Bronchial epithelial cell (primary cell): ENCODE results near the gene GNAL. TPM values are rescaled to one million over a fixed set of nuclear protein-coding genes. Genes with fewer than 3 reads are reported as not detected.

Source experiments
- DNase-seq: peaks from one replicate; pipeline ENCODE4 v3.0.0-alpha.2; 2010; ENCODE audit warnings: low read depth
- FAIRE-seq: peaks from 2 replicates; lab custom pipeline; 2011; peaks lifted over from hg19 to GRCh38; lab: Jason Lieb, UNC
- H3K27me3 ChIP-seq: 2 replicates; pipeline ENCODE4 v1.5.1; 2011; ENCODE audit warnings: low read length; ENCODE audit not compliant: control insufficient read depth, insufficient read depth
- H3K36me3 ChIP-seq: 2 replicates; pipeline ENCODE4 v1.5.1; 2011; ENCODE audit warnings: low read length; ENCODE audit not compliant: control insufficient read depth, insufficient read depth
- H3K4me3 ChIP-seq: 2 replicates; pipeline ENCODE4 v1.5.1; 2011; ENCODE audit warnings: mild to moderate bottlenecking, low read depth, low read length, control low read depth
- total RNA-seq: library from RNA; depleted of rRNA; stranded (reverse); fragments of >200 nt; gene quantifications from 2 replicates; pipeline ENCODE4 v1.2.1, GENCODE V29; 2014
- TF ChIP-seq, protein P1 (sequence below): IDR thresholded peaks from 2 replicates; pipeline ENCODE4 v1.5.1; 2011; ENCODE audit warnings: mild to moderate bottlenecking, moderate library complexity, low read length, control low read depth, inconsistent platforms; ENCODE audit not compliant: insufficient read depth, severe bottlenecking

Gene GNAL
- total RNA-seq, 1 donor from 2014 or later = 10.8 TPM

DNA sequence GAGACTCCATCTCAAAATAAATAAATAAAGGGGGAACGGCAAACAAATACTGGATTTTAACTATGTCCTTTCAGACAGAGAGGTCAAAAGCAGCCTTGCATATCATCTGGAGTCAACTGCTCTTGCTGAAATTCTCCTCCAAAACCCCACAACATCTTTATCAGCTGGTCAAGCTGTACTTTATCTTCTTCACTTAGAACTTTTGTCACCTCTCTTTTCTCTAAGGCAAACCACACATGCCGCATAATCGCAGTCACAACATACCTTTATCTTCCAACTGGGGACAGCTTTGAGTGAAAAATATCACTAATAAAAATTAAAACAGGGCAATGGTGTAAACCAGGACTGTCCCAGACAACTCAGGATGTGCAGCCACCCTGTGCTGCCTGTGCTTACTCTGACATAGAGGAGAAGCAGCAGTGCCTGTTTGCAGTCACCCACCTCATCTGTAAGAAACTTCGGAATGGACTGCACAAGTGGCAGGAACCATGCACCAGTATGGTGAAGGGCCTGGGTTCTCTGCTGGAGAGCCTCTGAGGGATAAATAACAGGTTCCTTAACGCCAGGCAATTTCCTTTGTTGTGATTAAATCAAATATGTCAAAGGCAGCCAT lies 212.9 kb downstream of the GNAL start:
- Histone ChIP-seq H3K4me3 (no peak overlapping the region), H3K27me3 (no peaks in the 10 kb centered on the region), H3K36me3 (peaks cover 3% of the 10 kb centered on the region)
- DNase-seq (no peak), FAIRE-seq (no peak)
- TF ChIP-seq, protein P1, sequence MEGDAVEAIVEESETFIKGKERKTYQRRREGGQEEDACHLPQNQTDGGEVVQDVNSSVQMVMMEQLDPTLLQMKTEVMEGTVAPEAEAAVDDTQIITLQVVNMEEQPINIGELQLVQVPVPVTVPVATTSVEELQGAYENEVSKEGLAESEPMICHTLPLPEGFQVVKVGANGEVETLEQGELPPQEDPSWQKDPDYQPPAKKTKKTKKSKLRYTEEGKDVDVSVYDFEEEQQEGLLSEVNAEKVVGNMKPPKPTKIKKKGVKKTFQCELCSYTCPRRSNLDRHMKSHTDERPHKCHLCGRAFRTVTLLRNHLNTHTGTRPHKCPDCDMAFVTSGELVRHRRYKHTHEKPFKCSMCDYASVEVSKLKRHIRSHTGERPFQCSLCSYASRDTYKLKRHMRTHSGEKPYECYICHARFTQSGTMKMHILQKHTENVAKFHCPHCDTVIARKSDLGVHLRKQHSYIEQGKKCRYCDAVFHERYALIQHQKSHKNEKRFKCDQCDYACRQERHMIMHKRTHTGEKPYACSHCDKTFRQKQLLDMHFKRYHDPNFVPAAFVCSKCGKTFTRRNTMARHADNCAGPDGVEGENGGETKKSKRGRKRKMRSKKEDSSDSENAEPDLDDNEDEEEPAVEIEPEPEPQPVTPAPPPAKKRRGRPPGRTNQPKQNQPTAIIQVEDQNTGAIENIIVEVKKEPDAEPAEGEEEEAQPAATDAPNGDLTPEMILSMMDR = no peak

DNA sequence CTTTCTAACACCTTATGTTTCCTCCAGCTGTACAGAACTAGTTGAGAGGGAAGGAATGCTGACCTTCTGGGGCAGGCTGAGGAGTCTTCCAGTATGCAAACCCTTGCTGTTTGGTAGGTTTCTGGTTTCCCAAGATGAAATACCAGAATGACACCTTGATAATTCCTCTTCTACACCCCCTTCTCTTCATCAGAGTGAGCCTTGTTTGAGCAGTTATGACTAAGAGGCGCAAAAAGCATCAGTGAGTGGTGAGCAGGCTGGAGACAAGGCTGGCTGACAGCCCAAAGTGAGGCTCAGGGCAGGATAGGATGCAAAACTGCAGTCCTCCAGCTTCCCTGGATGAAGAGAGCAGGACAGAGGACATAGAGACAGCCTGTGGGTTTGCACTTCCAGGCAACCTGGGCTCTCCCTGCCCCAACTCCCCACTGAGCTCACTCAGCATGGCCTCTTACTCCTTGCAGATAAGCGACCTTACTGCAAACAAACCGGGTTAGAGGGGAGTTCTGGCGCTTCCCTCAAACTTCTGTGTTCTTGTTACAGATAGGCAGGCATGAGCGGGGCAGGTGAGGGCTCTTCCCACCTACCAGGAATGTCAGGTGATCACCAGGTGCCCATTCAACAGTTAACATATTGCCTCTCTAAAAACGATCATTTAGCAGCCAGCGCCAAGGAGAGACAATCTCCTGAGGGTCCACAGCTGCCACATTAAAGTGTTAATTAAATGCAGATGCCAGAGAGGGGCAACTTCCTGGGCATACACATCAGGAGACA lies 213.6 kb downstream of the GNAL start:
- Histone ChIP-seq H3K36me3 (peaks cover 3% of the 10 kb centered on the region), H3K4me3 (no peak overlapping the region), H3K27me3 (no peaks in the 10 kb centered on the region)
- DNase-seq (peak; percentile 27), FAIRE-seq (peak; percentile 50)
- TF ChIP-seq, protein P1 = no peak

DNA sequence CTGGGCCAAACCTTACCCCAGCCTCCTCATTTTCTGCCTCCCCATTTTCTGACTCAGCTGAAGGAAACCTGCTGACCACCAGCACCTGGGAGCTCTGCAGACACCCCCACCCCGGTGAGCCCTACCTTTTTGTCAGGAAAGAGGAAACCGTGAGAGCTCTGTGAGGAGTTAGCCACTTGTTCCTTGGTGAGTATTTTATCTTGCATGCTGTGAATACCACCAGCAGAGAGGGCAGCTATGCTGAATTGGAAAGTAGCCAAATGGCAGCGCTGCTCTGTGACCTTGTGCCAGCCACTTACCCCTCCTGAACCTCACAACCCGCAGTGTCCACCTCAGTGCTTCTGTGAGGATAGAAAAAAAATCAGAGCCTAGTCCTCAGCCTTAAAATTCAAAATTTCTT lies 216.5 kb downstream of the GNAL start:
- FAIRE-seq (no peak), DNase-seq (no peak)
- Histone ChIP-seq H3K27me3 (no peaks in the 10 kb centered on the region), H3K4me3 (no peak overlapping the region), H3K36me3 (peaks cover 3% of the 10 kb centered on the region)
- TF ChIP-seq, protein P1 = no peak

DNA sequence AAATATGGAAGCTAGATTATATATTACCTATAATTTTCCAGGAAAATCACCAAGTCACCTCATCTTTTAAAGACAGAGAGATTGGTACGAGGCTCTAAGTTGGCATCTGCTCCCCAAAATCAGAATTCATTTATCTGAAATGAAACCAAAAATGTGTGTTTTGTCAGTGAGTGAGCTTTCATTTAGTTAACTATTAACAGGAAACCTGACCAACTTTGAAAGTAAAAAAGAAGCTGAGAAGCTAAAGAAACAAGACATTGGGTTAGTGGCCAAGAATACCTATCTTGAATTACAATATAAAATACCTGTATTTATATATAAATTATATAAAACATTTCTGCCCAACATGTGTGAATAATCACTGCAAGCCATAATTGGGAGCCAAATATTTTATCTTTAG lies 217.1 kb downstream of the GNAL start:
- DNase-seq = no peak
- H3K36me3 ChIP-seq = peaks cover 3% of the 10 kb centered on the region
- TF ChIP-seq, protein P1 = no peak
- no peak for FAIRE-seq
- H3K4me3 ChIP-seq = no peak overlapping the region
- H3K27me3 ChIP-seq = no peaks in the 10 kb centered on the region

DNA sequence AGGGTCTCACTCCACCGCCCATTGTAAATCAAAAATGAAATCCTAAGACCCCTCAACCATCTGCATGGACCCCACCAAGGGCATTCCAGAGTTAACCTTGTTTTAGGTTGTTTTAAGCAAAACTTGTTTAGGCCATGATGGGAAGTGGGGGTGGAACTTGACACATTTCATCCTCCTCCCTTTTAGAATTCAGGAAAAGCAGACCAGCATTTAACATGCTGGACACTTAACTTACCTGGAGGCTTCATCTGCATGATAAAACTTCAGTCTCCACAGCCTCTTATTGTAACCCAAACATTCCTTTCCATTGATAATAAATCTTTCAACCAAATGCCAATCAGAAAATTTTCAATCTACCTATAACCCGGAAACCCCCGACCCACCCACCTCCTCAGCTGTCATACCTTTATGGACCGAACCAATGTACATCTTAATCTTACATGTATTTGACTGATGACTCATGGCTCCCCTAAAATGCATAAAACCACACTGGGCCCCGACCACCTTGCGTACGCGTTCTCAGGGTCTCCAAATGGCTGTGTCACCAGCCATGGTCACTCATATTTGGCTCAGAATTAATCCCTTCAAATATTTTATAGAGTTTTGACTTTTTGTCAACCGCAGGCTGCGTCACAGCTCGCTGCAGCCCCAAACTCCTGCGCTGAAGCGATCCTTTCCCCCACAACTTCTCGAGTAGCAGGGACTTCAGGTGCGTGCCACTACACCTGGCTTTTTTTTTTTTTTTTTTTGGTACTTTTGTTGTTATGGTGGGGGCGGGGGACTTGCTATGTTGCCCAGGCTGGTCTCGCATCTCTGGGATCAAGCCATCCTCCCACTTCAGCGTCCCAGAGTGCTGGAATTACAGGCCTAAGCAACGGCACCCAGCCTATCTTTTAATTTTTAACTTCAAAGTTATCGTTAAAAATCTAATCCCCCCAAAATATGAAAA lies 218.1 kb downstream of the GNAL start:
- TF ChIP-seq, protein P1 = no peak
- no peak for DNase-seq
- no peaks in the 10 kb centered on the region for H3K27me3 ChIP-seq
- no peak for FAIRE-seq
- peaks cover 2% of the 10 kb centered on the region for H3K36me3 ChIP-seq
- H3K4me3 ChIP-seq = peak overlapping the region; percentile 61
